NCI-H748 (cell line): ENCODE data around the gene DGKD.
"Not testable (repeated sequence)": the region's sequence is repeated elsewhere in the genome, so short reads cannot be mapped to it uniquely, and the experiment has no call there.

Experiments used
- DNase-seq: peaks from one replicate; lab custom pipeline; 2025; ENCODE audit not compliant: unreplicated experiment; lab: John Stamatoyannopoulos, UW

DGKD gene

DNA sequence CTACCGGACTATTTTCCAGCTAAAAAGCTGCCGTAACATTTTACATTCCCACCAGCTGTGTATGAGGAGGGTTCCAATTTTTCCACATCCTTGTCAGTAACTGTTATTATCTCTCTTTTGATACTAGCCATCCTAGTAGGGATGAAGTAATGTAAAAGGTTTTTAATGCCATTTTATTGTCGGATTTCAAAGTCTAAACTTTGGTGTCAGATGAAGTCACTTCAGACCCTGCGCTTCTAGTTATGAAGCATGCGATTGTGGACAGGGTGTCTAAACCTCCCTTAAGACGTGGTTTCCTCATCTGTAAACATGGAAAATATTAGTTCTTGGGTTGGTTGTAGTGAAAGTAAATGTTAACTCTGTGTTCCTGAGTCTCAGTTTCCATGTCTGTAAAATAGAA lies 4.7 kb downstream of the DGKD start:
- DNase-seq = no peak

DNA sequence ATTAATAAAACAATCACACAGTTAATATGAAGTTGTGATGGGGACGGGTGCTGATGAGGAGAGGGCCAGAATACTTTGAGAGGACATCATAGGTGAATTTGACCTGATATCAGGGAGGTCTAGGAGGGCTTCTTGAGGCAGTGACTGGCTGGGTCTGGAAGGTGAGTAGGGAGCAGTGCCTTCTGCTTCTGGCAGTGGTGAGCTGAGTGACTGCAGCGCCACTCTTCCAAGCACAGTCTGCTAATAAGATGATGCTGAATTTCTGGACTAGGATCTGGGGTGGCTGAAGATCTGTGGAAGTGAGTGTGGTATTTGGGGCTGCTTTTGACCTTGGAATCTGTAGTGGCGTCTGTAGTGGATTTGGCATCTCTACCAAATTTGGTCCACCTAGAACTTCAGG lies 5.5 kb downstream of the DGKD start:
- DNase-seq = no peak

DNA sequence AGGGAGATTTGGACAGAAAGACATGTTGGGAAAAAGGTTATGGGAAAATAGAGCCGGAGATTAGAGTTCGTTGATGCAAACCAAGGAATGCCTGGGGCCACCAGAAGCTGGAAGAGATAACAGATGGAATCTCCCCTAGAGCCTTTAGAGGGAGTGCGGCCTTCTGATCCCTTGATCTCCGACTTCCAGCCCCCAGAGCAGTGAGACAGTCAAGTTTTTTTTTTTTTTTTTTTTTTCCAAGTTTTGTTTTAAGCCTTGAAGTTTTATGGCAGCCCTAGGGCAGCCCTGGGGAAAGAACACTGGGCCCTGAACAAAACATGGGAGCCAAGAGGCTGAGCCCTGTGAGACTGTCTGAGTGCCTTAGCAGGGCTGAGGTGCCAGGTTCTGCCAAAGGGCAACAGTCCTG lies 6.5 kb downstream of the DGKD start:
- DNase-seq = no peak

DNA sequence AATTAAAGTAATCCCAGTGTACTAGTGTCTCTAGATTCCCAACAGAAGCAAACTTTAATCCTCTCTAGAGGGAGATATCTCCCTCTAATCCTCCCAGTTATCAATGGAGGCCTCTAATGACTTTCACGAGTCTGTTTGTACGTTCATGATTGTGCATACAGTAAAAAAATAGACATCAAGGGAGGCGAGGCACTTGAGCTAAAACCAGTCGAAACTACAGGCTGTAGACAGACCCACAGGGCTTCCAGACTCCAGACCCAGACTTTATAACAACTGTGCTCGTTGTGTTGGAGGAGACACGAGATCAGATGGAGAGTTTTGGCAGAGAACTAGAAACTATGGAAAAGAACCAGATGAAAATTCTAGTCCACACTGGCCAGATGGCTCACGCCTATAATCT lies 7.0 kb downstream of the DGKD start:
- DNase-seq = no peak

DNA sequence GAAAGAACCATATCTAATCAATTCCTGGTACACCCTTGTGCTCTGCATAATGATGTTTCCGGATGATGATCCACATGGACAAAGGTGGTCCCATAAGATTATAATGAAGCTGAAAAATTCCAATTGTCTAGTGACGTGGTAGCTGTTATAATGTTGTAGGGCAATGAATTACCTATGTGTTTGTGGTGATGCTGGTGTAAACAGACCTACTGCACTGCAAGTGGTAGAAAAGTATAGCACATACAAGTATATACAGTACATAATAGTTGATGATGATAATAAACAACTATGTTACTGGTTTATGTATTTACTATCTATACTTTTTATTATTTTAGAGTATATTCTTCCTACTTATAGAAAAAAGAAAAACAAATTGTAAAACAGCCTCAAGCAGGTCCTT lies 8.4 kb downstream of the DGKD start:
- no peak for DNase-seq

DNA sequence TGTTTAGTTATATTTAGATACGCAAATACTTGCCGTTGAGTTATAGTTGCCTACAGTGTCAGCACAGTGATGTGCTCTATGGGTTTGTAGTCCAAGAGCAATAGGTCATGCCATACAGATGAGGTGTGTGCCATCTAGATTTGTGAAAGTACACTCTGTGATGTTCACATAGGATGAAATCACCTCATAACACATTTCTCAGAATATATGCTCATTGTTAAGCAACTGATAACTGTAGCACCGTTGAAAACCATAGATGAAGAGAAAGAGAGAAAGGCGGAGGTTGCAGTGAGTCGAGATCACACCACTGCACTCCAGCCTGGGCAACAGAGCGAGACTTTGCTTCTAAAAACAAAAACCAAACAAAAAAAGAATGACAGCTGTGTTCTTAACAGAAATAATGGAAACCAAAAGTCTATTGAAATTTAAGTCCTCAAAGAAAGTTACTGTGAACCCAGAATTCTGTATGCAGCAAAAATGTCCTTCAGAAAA lies 9.5 kb downstream of the DGKD start:
- no peak for DNase-seq

DNA sequence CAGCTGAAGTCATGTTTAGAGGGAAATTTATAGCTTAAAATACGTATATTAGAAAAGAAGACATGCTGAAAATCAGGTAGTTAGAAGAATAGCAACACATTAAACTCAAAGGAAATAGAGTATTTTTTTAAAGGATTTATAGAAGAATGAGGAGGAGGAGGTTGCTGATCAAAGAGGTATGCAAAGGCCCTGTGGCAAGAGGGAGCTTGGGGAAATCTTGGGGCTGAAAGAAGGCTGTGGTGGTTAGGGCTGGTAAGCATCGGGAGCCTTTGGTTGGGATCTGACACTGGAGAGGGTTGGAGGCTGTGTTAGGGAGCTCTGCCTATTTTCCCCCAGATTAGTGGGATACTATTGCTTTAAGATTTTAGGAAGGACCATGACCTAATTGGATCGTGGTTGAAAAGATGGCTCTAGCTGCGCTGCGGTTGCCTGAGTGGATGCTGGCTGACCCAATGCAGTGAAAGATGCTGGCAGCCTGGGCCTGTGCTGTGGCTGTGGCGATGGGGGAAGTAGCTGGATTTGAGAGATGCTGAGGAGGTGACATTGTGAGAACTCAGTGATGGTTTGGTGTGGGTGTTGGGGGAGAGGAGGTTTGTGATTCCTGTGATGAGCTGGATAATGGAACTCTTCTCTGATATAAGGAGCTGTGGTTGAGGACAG lies 11.7 kb downstream of the DGKD start:
- DNase-seq = no peak

DNA sequence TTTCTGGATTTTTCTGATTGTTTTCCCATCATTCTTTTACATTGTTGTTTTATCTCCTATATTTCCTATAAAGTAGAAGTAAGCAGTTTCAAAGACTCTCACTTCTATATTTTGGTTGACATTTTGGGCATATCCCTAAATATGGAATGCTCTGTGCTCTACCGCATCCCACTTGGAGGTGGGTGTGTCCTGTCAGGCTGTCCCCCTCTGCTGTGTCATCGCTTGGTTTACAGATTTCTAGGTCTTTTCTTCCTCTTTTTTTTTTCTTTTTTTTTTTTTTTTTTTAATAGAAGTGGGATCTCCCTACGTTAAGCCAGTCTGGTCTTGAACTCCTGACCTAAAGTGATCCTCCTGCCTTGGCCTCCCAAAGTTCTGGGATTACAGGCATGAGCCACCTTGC lies 13.3 kb downstream of the DGKD start:
- DNase-seq = no peak

DNA sequence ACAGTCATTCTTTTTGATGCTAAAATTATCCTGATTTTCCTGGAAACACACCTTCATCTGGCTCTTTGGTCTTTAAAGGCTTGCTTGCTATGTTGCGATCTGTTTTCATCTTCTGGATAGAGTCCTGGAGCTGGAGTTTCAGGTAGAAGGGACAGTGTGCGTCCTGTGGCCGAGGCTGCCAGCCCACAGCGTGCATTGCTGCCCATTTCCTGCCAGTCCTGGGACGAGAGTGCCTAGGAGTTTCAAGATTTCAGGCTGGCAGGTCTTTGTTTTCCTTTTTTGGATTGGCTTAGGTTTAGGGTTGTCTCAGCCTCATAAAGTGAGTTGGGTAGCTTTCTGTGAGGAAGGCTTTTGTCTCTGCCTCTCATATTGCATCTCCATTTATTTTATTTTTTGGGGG lies 14.5 kb downstream of the DGKD start:
- no peak for DNase-seq

DNA sequence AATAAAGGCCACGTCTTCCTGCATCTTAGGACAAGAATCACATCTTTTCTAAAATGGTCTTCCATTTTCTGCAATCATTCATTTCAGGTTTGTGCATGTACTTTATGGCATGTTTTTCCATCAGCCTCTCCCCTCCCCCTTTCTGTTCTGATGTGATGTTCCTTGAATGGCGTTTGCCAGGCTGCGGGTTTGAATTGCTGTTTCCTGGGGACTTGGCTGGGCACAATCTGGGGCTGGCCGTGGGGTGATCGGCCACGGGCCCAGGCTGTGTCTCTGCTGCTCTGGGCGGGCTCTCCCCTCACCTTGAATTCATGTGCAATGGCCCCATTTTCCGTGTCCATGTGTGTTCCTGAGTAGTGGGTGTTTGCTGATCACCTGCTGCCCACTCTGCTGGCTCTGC lies 15.2 kb downstream of the DGKD start:
- no peak for DNase-seq

DNA sequence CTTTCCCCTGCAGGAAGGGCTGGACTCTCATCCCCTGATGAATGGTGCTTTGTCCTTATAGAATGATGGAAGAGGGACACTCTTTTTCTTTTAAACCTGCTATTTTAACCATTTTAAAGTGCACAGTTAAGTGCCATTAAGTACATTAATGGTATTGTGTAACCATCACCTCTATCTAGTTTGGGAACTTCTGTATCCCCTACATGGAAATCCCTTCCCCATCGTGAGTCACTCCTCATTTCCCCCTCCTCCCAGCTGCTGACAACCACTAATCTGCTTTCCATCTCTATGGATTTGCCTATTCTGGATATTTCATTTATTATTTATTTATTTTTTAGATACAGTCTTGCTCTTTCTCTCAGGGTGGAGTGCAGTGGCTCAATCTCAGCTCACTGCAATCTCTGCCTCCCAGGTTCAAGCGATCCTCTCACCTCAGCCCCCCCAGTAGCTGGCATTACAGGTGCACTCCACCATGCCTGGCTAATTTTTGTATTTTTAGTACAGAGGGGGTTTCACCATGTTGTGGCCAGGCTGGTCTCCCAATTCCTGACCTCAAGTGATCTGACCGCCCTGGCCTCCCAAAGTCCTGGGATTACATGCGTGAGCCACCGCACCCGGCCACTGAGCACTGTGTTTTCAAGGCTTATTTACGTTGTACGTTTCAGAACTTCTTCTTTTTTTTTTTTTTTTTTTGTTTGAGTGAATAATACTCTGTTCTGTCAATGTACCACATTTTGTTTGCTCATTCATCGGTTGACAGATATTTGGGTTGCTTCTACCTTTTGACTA lies 15.8 kb downstream of the DGKD start:
- DNase-seq = no peak

DNA sequence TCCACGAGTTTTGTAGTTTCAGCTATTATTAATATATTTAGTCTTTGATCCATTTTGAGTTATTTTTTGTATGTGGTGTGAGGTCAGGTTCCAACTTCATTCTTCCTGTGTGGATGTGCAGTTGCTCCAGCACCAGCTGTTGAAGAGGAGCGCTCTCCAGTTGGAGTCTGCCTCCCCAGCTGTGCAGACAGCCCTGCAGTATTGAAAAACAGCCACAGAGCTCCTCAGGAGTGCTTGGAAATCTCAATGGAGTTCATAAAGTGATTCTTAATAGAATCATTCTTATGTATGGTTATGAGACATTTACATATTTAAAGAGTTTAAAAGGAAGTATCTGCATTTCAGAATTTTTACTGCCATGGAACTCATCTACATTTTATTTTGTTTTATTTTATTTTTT lies 17.3 kb downstream of the DGKD start:
- no peak for DNase-seq

DNA sequence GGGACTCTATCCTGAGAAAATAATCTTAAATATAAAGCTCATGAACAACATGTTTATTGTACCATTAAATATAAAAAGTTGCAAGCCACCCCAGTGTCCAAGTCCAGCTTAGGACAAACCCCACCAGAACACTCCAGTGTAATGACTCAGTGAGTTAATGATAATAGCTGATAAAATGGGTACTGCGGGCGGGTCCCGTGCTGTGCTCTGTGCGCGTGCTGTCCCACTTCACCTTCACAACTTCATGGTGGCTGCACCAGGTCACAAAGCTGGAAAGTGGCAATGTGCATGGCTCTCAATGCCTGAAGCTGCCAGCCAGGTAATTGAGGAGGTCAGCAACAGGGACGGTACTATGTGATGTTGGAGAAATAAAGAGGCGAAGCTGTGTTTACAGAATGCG lies 18.6 kb downstream of the DGKD start:
- no peak for DNase-seq

DNA sequence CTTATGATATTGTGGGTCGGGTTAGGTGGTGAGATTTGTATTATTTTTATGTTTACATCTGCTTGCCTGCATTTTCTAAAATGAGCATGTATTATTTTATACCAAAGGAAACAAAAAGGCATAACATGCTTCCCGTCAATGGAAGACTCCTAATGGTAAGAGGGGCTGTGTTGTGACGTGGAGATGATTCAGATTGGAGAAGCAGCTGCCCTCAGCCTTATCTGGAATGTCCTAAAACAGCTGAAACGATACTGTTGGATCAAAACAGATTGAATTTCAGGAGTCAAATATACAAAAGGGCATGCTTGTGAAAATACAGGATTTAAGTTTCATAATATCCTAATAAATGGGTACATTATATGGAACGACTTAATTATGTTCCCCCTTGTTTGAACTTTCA lies 19.0 kb downstream of the DGKD start:
- no peak for DNase-seq

DNA sequence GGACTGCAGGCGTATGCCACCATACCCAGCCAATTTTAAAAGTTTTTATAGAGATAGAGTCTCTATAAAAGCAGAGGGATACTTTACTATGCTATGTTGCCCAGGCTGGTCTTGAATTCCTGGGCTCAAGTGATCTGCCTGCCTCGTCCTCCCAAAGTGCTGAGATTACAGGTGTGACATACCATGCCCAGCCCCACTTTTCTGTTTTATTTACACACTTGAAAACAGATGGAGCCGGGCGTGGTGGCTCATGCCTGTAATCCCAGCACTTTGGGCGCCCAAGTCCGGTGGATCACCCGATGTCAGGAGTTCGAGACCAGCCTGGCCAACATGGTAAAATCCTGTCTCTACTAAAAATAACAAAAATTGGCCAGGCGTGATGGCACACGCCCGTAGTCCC lies 20.5 kb downstream of the DGKD start:
- not testable (repeated sequence) for DNase-seq

DNA sequence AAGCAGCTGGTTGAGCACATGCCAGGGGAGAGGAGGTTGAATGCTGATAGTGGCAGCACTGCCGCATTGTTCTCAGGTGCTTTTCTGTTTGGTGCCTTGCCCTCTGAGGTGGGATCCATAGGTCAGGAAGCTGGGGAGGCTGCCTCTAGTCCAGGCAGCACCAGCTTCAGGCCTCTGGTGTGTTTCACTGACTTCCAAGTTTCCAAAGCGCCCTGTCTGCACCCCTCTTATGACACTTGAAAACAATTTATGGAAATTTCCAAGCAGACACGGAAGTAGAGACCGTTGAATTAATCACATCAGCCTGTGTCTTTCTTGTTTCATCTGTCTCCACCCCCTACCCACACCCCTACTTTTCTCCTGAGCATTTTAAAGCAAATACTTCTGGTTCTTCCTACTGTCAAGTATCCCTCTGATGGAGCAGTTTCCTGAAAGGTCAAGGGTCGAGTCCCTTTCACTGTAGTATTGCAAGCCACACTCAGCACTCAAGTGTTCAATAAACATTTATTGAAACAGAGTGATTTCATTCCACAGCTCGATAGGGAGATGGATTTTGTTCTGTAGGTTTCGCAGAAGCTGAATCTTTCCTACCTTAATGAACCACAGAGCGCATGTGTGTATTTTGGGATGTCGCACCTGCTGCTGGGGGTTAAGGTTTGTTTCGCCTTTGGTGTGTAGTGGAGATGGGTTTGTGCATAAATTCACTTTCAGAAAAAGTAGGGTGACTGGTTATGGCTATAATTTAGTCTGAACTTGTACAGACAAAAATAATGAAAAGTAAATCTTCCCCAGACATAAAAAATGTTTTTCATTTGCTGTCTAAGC lies 21.4 kb downstream of the DGKD start:
- no peak for DNase-seq

DNA sequence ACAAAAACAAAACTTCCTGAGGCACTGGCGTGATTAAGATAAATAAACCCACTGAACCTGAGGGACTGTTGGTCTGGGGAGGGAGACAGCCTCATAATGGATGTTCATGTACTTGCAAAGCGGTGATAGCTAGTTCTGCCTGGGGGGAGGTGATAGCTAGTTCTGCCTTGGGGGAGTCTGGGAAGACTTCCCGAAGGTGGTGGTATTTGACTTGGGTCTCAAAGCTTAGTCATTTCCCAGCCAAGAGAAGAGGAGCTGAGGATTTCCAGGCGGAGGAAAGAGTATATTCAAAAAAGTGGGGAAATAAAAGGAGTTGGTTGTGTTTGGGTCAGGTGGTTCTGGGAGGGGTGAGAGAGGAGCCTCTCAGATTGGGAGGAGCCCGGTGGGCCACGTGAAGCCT lies 24.7 kb downstream of the DGKD start:
- DNase-seq = no peak

DNA sequence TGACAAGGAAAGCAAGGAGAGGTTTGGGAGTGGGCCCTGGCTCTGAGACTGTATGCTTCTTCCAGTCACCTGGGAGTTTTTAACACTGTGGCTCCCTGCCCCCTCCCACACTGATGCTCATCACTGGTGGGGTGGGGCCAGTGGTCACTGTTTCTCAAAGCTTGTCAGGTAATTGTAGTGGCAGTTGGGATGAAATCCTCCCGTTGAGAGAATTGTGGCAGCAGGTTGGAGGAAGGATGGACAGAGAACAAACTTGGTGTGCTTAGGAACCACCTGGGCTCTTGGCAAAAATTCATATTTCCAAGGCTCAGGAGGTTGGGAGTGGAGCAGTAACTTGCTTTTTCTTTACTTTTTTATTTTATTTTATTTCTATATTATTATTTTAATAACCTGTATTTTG lies 25.1 kb downstream of the DGKD start:
- DNase-seq = no peak

DNA sequence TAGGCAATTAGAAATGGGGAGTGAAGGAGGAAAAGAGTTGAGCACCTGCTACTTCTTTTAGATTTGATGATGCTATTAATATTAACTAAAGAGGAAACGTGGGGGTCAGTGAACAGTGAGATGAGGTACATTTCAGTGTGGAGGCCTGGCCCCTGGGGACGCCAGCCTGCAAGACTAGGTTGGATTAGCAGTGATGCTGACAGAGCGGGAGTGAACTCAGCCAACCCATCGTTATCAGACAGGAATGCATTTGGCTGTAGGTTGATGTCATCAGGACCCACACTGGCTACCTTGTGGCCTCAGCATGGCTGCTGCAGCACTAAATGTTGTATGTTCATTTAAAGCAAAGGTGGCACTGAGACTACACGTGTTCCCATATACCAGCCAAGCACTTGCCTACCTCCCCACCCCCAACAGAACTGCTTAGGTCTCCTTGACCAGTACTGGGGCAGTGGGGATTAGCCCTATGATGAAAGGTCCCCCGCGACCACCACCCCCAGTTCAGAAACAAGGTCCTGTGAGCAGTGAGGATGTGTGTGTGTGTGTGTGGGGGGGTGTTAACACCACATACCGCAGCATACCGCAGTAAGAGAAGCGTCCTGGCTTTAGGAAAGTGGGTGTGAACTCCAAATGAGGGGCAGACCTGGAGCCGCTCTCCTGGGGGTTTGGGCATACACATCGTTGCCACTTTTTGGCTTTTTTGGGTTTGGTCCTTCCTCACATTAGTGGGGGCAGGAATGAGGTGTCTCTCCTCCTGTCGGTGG lies 26.0 kb downstream of the DGKD start:
- no peak for DNase-seq

DNA sequence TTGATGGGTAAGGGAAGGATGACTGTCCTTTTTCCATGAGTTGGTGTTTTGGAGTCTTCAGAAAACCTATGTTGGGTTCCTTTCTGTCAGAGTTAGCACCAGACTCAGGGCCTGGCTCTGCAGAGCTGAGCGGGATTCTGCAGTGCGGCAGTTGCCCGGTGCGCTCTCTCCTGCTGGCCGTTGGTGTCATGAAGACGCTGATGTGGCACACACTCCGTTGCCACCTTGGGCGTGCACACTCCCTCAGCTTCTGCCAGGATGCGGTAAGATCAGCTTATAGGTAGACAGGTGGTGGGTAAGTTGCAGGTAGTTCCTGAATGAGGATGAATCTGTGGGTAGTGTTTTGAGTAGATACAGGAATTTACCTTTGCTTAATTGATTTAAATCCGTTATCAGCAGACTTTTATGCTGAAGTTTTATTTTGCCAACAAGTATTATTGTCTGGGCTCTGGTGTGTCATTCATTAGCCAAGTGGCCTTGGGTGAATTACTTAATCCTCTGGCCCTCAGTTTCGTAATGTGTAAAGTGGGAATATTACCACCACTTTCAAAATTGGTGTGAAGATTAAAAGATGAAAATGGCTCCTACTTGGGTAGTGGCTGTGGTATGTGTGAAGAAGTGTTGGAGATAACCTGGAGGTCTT lies 26.8 kb downstream of the DGKD start:
- no peak for DNase-seq

DNA sequence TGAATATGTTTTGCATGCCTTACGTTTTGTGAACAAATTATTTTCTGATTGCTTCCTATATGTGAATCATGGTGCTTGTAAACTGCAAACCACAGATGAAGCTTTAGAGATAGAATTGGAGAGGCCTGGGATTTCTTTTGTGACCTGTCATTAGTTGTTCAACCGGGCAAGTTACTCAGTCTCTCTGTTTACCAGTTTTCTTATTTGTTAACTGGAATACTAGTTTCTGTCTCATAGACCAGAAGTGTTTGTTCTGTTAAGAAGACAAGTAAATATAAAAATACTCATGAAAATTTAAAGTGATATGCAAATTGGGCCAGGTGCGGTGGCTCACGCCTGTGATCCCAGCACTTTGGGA lies 27.3 kb downstream of the DGKD start:
- DNase-seq = no peak
